WTC11 (cell line): ENCODE measurements around the gene LNX1. TPM values are rescaled to one million over a fixed set of nuclear protein-coding genes. Genes with fewer than 3 reads are reported as not detected.

Experiments
- ATAC-seq: fragments of 200-7000 bp; cut with Tn5 transposase; 2 replicates; pipeline ENCODE4 v1.10.0; 2021; ENCODE audit warnings: mild to moderate bottlenecking, moderate library complexity
- CTCF ChIA-PET: fragments of 300-600 bp; sonication (Branson Sonifier 250); formaldehyde crosslinking; loops from one replicate; lab custom pipeline; 2021; ENCODE audit warnings: antibody characterized with exemption; lab: Charles Lee
- POLR2A ChIA-PET: fragments of 350-600 bp; sonication (Branson Sonifier 250); formaldehyde crosslinking; loops from one replicate; lab custom pipeline; 2021; ENCODE audit warnings: antibody characterized with exemption; lab: Charles Lee
- DNase-seq: peaks from one replicate; pipeline ENCODE4 v3.0.0; 2021; ENCODE audit warnings: low spot score
- H3K27ac Mint-ChIP-seq: 2 replicates; pipeline ENCODE4 v1.8.0; 2021; ENCODE audit warnings: mixed read lengths
- H3K27me3 Mint-ChIP-seq: 2 replicates; pipeline ENCODE4 v1.8.0; 2021; ENCODE audit warnings: low read depth, mild to moderate bottlenecking, moderate library complexity, mixed read lengths
- H3K36me3 Mint-ChIP-seq: 2 replicates; pipeline ENCODE4 v1.8.0; 2021; ENCODE audit warnings: mixed read lengths
- H3K4me1 Mint-ChIP-seq: 2 replicates; pipeline ENCODE4 v1.8.0; 2022; ENCODE audit warnings: mixed read lengths
- H3K4me3 Mint-ChIP-seq: 2 replicates; pipeline ENCODE4 v1.8.0; 2021; ENCODE audit warnings: mild to moderate bottlenecking, moderate library complexity, mixed read lengths
- H3K9me3 Mint-ChIP-seq: 2 replicates; pipeline ENCODE4 v1.8.0; 2021; ENCODE audit warnings: mixed read lengths
- EMX1 ChIP-seq: fragments of 250-450 bp; sonication (Bioruptor Pico); IDR thresholded peaks from 2 replicates; pipeline ENCODE4 v1.8.0; 2021; ENCODE audit warnings: mild to moderate bottlenecking
- GABPB1 ChIP-seq: sonication (generic); formaldehyde crosslinking; IDR thresholded peaks from 2 replicates; pipeline ENCODE4 v1.8.1; 2023; ENCODE audit warnings: mild to moderate bottlenecking, missing genetic modification reagents
- JUN ChIP-seq: sonication (generic); formaldehyde crosslinking; IDR thresholded peaks from 2 replicates; pipeline ENCODE4 v1.8.0; 2023; ENCODE audit warnings: mild to moderate bottlenecking, missing genetic modification reagents
- OVOL2 ChIP-seq: fragments of 250-450 bp; sonication (Bioruptor Pico); IDR thresholded peaks from 2 replicates; pipeline ENCODE4 v1.9.0; 2021; ENCODE audit warnings: mild to moderate bottlenecking, borderline replicate concordance
- SP1 ChIP-seq: sonication (generic); formaldehyde crosslinking; conservative IDR thresholded peaks from 2 replicates; pipeline ENCODE4 v1.8.1; 2022; ENCODE audit warnings: missing genetic modification reagents
- TCF7 ChIP-seq: sonication (generic); formaldehyde crosslinking; IDR thresholded peaks from 2 replicates; pipeline ENCODE4 v1.8.0; 2022; ENCODE audit warnings: mild to moderate bottlenecking, low read depth, missing genetic modification reagents, moderate library complexity
- ZNF219 ChIP-seq: sonication (generic); formaldehyde crosslinking; IDR thresholded peaks from 2 replicates; pipeline ENCODE4 v1.8.0; 2023; ENCODE audit warnings: missing genetic modification reagents, mild to moderate bottlenecking, borderline replicate concordance
- ZNF423 ChIP-seq: fragments of 250-450 bp; sonication (Bioruptor Pico); IDR thresholded peaks from 2 replicates; pipeline ENCODE4 v2.1.2; 2022; ENCODE audit warnings: mild to moderate bottlenecking, moderate library complexity
- ZNF671 ChIP-seq: fragments of 250-450 bp; sonication (Bioruptor Pico); IDR thresholded peaks from 2 replicates; pipeline ENCODE4 v1.8.0; 2021; ENCODE audit warnings: mild to moderate bottlenecking
- total RNA-seq: library from RNA; stranded (reverse); gene quantifications from 3 replicates; pipeline ENCODE4 v1.2.3, GENCODE V29; 2021
- TF ChIP-seq, protein P1 (sequence below): sonication (generic); formaldehyde crosslinking; IDR thresholded peaks from 2 replicates; pipeline ENCODE4 v1.8.0; 2022; ENCODE audit warnings: missing genetic modification reagents
- TF ChIP-seq, protein P2 (sequence below): sonication (generic); formaldehyde crosslinking; IDR thresholded peaks from 2 replicates; pipeline ENCODE4 v1.8.0; 2022; ENCODE audit warnings: mild to moderate bottlenecking, missing genetic modification reagents
- TF ChIP-seq, protein P3 (sequence below): sonication (generic); formaldehyde crosslinking; IDR thresholded peaks from 2 replicates; pipeline ENCODE4 v1.8.0; 2022; ENCODE audit warnings: mild to moderate bottlenecking, missing genetic modification reagents
- TF ChIP-seq, protein P4 (sequence below): sonication (generic); formaldehyde crosslinking; conservative IDR thresholded peaks from 2 replicates; pipeline ENCODE4 v1.8.1; 2023; ENCODE audit warnings: mild to moderate bottlenecking, low read depth, missing genetic modification reagents, moderate library complexity
- TF ChIP-seq, protein P5 (sequence below): fragments of 250-450 bp; sonication (Bioruptor Pico); IDR thresholded peaks from 2 replicates; pipeline ENCODE4 v2.1.2; 2022; ENCODE audit warnings: mild to moderate bottlenecking, moderate library complexity
- TF ChIP-seq, protein P6 (sequence below): sonication (generic); formaldehyde crosslinking; IDR thresholded peaks from 2 replicates; pipeline ENCODE4 v1.8.1; 2023; ENCODE audit warnings: mild to moderate bottlenecking, missing genetic modification reagents
- TF ChIP-seq, protein P7 (sequence below): fragments of 250-450 bp; sonication (Bioruptor Pico); IDR thresholded peaks from 2 replicates; pipeline ENCODE4 v1.9.0; 2021; ENCODE audit warnings: mild to moderate bottlenecking
- TF ChIP-seq, protein P8 (sequence below): fragments of 250-450 bp; sonication (Bioruptor Pico); IDR thresholded peaks from 2 replicates; pipeline ENCODE4 v1.9.0; 2021; ENCODE audit warnings: mild to moderate bottlenecking, borderline replicate concordance
- TF ChIP-seq, protein P9 (sequence below): sonication (generic); formaldehyde crosslinking; conservative IDR thresholded peaks from 2 replicates; pipeline ENCODE4 v1.8.1; 2022; ENCODE audit warnings: mild to moderate bottlenecking, missing genetic modification reagents

LNX1 gene
- total RNA-seq, 1 experiment from 2014 or later: 5.9 TPM

DNA sequence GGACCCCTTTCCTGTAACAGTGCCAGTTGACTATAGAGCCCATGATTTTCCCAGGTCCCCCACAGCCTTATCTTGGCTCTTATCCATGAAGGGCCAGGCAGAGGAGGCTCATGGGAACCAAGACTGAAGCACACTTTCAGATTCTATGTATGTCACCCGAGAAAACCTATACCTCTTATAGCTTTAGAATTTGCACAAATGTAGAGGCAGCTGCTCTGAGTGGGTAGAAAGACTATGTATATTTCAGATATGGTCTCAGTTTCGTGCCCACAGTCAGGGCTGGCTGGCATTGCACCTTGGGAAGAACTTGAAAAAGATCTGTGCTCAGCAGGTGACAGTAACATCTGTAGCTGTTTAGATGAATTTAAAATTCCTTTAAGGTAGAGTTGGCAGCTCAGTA lies 8.3 kb upstream of the LNX1 start:
- no peak overlapping the region for H3K4me3 Mint-ChIP-seq
- ChIA-PET POLR2A (no interaction called here), CTCF (no interaction called here)
- H3K9me3 Mint-ChIP-seq: peaks cover 4% of the 10 kb centered on the region
- no peaks in the 10 kb centered on the region for H3K36me3 Mint-ChIP-seq
- no peak overlapping the region for H3K27ac Mint-ChIP-seq
- ATAC-seq (no peak), DNase-seq (no peak)
- H3K27me3 Mint-ChIP-seq: no peaks in the 10 kb centered on the region
- TF ChIP-seq, protein P1, sequence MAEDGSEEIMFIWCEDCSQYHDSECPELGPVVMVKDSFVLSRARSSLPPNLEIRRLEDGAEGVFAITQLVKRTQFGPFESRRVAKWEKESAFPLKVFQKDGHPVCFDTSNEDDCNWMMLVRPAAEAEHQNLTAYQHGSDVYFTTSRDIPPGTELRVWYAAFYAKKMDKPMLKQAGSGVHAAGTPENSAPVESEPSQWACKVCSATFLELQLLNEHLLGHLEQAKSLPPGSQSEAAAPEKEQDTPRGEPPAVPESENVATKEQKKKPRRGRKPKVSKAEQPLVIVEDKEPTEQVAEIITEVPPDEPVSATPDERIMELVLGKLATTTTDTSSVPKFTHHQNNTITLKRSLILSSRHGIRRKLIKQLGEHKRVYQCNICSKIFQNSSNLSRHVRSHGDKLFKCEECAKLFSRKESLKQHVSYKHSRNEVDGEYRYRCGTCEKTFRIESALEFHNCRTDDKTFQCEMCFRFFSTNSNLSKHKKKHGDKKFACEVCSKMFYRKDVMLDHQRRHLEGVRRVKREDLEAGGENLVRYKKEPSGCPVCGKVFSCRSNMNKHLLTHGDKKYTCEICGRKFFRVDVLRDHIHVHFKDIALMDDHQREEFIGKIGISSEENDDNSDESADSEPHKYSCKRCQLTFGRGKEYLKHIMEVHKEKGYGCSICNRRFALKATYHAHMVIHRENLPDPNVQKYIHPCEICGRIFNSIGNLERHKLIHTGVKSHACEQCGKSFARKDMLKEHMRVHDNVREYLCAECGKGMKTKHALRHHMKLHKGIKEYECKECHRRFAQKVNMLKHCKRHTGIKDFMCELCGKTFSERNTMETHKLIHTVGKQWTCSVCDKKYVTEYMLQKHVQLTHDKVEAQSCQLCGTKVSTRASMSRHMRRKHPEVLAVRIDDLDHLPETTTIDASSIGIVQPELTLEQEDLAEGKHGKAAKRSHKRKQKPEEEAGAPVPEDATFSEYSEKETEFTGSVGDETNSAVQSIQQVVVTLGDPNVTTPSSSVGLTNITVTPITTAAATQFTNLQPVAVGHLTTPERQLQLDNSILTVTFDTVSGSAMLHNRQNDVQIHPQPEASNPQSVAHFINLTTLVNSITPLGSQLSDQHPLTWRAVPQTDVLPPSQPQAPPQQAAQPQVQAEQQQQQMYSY (CRISPR knock-in tag): no peak
- TF ChIP-seq, protein P2, sequence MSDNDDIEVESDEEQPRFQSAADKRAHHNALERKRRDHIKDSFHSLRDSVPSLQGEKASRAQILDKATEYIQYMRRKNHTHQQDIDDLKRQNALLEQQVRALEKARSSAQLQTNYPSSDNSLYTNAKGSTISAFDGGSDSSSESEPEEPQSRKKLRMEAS (CRISPR knock-in tag): no peak
- TF ChIP-seq, protein P3, sequence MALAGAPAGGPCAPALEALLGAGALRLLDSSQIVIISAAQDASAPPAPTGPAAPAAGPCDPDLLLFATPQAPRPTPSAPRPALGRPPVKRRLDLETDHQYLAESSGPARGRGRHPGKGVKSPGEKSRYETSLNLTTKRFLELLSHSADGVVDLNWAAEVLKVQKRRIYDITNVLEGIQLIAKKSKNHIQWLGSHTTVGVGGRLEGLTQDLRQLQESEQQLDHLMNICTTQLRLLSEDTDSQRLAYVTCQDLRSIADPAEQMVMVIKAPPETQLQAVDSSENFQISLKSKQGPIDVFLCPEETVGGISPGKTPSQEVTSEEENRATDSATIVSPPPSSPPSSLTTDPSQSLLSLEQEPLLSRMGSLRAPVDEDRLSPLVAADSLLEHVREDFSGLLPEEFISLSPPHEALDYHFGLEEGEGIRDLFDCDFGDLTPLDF (CRISPR knock-in tag): no peak
- TF ChIP-seq, protein P4, sequence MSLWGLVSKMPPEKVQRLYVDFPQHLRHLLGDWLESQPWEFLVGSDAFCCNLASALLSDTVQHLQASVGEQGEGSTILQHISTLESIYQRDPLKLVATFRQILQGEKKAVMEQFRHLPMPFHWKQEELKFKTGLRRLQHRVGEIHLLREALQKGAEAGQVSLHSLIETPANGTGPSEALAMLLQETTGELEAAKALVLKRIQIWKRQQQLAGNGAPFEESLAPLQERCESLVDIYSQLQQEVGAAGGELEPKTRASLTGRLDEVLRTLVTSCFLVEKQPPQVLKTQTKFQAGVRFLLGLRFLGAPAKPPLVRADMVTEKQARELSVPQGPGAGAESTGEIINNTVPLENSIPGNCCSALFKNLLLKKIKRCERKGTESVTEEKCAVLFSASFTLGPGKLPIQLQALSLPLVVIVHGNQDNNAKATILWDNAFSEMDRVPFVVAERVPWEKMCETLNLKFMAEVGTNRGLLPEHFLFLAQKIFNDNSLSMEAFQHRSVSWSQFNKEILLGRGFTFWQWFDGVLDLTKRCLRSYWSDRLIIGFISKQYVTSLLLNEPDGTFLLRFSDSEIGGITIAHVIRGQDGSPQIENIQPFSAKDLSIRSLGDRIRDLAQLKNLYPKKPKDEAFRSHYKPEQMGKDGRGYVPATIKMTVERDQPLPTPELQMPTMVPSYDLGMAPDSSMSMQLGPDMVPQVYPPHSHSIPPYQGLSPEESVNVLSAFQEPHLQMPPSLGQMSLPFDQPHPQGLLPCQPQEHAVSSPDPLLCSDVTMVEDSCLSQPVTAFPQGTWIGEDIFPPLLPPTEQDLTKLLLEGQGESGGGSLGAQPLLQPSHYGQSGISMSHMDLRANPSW (CRISPR knock-in tag): no peak
- TF ChIP-seq SP1 (no peak), JUN (CRISPR knock-in tag) (no peak), EMX1 (no peak), ZNF423 (CRISPR knock-in tag) (no peak), GABPB1 (CRISPR knock-in tag) (no peak), OVOL2 (no peak), TCF7 (CRISPR knock-in tag) (no peak), ZNF219 (no peak), ZNF671 (CRISPR knock-in tag) (no peak)
- TF ChIP-seq, protein P5, sequence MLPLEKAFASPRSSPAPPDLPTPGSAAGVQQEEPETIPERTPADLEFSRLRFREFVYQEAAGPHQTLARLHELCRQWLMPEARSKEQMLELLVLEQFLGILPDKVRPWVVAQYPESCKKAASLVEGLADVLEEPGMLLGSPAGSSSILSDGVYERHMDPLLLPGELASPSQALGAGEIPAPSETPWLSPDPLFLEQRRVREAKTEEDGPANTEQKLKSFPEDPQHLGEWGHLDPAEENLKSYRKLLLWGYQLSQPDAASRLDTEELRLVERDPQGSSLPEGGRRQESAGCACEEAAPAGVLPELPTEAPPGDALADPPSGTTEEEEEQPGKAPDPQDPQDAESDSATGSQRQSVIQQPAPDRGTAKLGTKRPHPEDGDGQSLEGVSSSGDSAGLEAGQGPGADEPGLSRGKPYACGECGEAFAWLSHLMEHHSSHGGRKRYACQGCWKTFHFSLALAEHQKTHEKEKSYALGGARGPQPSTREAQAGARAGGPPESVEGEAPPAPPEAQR: no peak
- TF ChIP-seq, protein P6, sequence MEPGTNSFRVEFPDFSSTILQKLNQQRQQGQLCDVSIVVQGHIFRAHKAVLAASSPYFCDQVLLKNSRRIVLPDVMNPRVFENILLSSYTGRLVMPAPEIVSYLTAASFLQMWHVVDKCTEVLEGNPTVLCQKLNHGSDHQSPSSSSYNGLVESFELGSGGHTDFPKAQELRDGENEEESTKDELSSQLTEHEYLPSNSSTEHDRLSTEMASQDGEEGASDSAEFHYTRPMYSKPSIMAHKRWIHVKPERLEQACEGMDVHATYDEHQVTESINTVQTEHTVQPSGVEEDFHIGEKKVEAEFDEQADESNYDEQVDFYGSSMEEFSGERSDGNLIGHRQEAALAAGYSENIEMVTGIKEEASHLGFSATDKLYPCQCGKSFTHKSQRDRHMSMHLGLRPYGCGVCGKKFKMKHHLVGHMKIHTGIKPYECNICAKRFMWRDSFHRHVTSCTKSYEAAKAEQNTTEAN (CRISPR knock-in tag): no peak
- TF ChIP-seq, protein P7, sequence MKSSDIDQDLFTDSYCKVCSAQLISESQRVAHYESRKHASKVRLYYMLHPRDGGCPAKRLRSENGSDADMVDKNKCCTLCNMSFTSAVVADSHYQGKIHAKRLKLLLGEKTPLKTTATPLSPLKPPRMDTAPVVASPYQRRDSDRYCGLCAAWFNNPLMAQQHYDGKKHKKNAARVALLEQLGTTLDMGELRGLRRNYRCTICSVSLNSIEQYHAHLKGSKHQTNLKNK (CRISPR knock-in tag): no peak
- TF ChIP-seq, protein P8, sequence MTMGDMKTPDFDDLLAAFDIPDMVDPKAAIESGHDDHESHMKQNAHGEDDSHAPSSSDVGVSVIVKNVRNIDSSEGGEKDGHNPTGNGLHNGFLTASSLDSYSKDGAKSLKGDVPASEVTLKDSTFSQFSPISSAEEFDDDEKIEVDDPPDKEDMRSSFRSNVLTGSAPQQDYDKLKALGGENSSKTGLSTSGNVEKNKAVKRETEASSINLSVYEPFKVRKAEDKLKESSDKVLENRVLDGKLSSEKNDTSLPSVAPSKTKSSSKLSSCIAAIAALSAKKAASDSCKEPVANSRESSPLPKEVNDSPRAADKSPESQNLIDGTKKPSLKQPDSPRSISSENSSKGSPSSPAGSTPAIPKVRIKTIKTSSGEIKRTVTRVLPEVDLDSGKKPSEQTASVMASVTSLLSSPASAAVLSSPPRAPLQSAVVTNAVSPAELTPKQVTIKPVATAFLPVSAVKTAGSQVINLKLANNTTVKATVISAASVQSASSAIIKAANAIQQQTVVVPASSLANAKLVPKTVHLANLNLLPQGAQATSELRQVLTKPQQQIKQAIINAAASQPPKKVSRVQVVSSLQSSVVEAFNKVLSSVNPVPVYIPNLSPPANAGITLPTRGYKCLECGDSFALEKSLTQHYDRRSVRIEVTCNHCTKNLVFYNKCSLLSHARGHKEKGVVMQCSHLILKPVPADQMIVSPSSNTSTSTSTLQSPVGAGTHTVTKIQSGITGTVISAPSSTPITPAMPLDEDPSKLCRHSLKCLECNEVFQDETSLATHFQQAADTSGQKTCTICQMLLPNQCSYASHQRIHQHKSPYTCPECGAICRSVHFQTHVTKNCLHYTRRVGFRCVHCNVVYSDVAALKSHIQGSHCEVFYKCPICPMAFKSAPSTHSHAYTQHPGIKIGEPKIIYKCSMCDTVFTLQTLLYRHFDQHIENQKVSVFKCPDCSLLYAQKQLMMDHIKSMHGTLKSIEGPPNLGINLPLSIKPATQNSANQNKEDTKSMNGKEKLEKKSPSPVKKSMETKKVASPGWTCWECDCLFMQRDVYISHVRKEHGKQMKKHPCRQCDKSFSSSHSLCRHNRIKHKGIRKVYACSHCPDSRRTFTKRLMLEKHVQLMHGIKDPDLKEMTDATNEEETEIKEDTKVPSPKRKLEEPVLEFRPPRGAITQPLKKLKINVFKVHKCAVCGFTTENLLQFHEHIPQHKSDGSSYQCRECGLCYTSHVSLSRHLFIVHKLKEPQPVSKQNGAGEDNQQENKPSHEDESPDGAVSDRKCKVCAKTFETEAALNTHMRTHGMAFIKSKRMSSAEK (CRISPR knock-in tag): no peak
- TF ChIP-seq, protein P9, sequence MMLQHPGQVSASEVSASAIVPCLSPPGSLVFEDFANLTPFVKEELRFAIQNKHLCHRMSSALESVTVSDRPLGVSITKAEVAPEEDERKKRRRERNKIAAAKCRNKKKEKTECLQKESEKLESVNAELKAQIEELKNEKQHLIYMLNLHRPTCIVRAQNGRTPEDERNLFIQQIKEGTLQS (CRISPR knock-in tag): no peak
- peaks cover 37% of the 10 kb centered on the region for H3K4me1 Mint-ChIP-seq
